PC-3 (cell line): ENCODE data around the gene LRP10.

Source experiments
- EZH2 ChIP-seq: fragments of 300-600 bp; sonication (generic); IDR thresholded peaks from one replicate; pipeline ENCODE4 v1.6.1; 2017; ENCODE audit warnings: antibody characterized with exemption, mild to moderate bottlenecking, low read length; ENCODE audit not compliant: unreplicated experiment
- TF ChIP-seq, protein P1 (sequence below): fragments of 300-600 bp; sonication (generic); conservative IDR thresholded peaks from 2 replicates; pipeline ENCODE4 v1.5.1; 2017; ENCODE audit warnings: antibody characterized with exemption, low read depth, mild to moderate bottlenecking, low read length

DNA sequence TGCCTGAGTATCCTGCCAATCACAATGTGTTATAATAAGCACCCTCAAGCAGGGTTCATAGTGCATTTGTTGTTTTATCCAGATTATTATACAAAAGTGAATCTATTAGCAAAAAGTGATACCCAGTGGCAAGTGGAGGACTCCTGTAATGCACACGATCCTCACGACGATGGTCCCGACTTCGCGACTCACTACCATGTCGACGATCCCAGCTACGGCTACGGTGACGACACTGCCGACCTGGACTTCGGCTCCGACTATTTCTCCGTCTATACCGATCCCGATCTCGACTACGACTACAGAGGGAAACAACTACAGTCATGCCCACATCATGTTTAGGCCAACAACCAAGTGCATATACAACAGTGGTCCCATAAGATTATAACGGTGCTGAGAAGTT is 34.5 kb downstream of the LRP10 start:
- TF ChIP-seq, protein P1, sequence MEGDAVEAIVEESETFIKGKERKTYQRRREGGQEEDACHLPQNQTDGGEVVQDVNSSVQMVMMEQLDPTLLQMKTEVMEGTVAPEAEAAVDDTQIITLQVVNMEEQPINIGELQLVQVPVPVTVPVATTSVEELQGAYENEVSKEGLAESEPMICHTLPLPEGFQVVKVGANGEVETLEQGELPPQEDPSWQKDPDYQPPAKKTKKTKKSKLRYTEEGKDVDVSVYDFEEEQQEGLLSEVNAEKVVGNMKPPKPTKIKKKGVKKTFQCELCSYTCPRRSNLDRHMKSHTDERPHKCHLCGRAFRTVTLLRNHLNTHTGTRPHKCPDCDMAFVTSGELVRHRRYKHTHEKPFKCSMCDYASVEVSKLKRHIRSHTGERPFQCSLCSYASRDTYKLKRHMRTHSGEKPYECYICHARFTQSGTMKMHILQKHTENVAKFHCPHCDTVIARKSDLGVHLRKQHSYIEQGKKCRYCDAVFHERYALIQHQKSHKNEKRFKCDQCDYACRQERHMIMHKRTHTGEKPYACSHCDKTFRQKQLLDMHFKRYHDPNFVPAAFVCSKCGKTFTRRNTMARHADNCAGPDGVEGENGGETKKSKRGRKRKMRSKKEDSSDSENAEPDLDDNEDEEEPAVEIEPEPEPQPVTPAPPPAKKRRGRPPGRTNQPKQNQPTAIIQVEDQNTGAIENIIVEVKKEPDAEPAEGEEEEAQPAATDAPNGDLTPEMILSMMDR: no peak
- TF ChIP-seq EZH2: no peak
